Breast epithelium (tissue), 4 donors: ENCODE data around the gene SAP25. TPM values are rescaled to one million over a fixed set of nuclear protein-coding genes. Genes with fewer than 3 reads are reported as not detected.

ENCODE experiments used
- DNase-seq, 2 donors: peaks; one replicate each; pipeline ENCODE4 v3.0.0-alpha.2; 2019; ENCODE audit warnings: low spot score in 2 of 2
- H3K27ac ChIP-seq, 2 donors: fragments of 200-600 bp; sonication (generic) in 1 of 2; one replicate each; pipeline ENCODE4 v1.5.1; 2016 to 2019; ENCODE audit warnings: mild to moderate bottlenecking in 1 of 2
- H3K27me3 ChIP-seq, 2 donors: fragments of 200-600 bp; sonication (generic) in 1 of 2; one replicate each; pipeline versions ENCODE4 v1.5.1 to v1.6.0; 2017 to 2019; ENCODE audit warnings: control low read depth in 1 of 2, mild to moderate bottlenecking in 1 of 2
- H3K36me3 ChIP-seq: fragments of 200-600 bp; one replicate; pipeline ENCODE4 v1.5.1; 2019
- H3K4me1 ChIP-seq, 2 donors: fragments of 200-600 bp; sonication (generic); one replicate each; pipeline ENCODE4 v1.5.1; 2016 to 2019; ENCODE audit warnings: control low read depth in 1 of 2
- H3K4me3 ChIP-seq, 3 donors: fragments of 200-600 bp; sonication (generic); 1 replicate in 2 of 3; 2 replicates in 1 of 3; pipeline ENCODE4 v1.5.1; 2016 to 2019; ENCODE audit warnings: mild to moderate bottlenecking in 3 of 3, moderate library complexity in 2 of 3
- H3K9me3 ChIP-seq, 2 donors: fragments of 200-600 bp; sonication (generic) in 1 of 2; one replicate each; pipeline ENCODE4 v1.5.1; 2016 to 2019; ENCODE audit warnings: control low read depth in 1 of 2
- POLR2A ChIP-seq: fragments of 450-650 bp; IDR thresholded peaks from one replicate; pipeline ENCODE4 v1.6.1; 2016; ENCODE audit warnings: antibody characterized with exemption, mild to moderate bottlenecking, moderate library complexity
- POLR2AphosphoS5 ChIP-seq, 3 donors: sonication (generic); formaldehyde crosslinking; IDR thresholded peaks; one replicate each; pipeline ENCODE4 v1.6.1; 2017; ENCODE audit warnings: antibody characterized with exemption in 3 of 3
- intact Hi-C: fragments of 100-400 bp; cut with DNase I; formaldehyde crosslinking; loops from one replicate; pipeline ENCODE4 v1.15.1; 2023; ENCODE audit warnings: low total_unique reads
- total RNA-seq, 3 donors: library from RNA; depleted of rRNA; stranded (reverse); fragments of >200 nt; gene quantifications; one replicate each; pipeline ENCODE4 v1.1.0, GENCODE V29; 2016
- TF ChIP-seq, protein P1 (sequence below), 3 donors: fragments of 450-650 bp; IDR thresholded peaks; one replicate each; pipeline ENCODE4 v1.5.1; 2016 to 2017; ENCODE audit warnings: antibody characterized with exemption in 3 of 3, mild to moderate bottlenecking in 3 of 3, moderate library complexity in 3 of 3

SAP25 gene
- total RNA-seq, 3 donors from 2014 or later, result 0.96 to 2.2 (median 0.98) TPM

DNA sequence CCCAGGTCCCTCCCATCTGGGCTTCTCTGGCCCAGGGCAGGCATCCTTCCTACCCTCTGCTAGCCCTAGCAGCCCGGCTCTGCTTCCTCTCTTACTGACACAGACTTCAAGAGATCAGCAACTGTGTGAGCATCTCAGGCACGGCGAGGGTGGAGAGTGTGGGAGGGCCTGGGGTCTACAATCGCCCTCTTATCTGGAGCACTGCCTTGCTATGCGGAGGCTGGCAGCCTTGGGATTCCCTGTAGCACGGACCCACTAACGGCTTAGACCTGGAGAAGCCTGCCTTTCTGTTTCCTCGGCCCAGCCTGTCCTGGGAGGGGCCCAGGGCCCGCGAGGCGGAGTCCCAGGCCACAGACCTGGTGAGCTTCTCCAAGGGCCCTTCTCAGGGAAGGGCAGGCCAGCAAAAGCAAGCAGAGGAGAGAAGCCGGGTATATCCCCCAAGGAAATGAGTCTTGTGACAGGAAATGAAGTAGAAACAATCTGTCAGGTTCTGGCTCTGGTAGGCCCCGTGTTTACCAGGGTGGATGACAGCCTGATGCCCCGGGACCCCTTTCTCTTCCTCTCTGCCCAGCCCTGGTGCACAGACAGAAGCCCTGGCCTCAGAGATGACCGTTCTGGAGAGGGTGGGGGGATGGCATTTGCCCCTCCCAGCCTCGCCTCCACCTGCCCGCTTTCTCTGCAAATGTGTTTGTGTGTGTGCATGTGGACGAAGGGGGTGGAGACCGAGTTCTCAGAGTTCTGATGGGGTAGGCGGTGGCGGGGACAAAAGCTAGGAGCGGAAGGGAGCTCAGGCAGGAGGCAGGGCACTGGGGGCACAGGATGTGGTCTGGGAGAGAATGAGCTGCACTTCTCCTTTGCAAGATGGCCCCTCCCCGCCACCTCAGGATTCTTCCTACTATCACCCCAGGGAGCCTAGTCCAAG lies 9.7 kb upstream of the SAP25 start:
- TF ChIP-seq, protein P1, sequence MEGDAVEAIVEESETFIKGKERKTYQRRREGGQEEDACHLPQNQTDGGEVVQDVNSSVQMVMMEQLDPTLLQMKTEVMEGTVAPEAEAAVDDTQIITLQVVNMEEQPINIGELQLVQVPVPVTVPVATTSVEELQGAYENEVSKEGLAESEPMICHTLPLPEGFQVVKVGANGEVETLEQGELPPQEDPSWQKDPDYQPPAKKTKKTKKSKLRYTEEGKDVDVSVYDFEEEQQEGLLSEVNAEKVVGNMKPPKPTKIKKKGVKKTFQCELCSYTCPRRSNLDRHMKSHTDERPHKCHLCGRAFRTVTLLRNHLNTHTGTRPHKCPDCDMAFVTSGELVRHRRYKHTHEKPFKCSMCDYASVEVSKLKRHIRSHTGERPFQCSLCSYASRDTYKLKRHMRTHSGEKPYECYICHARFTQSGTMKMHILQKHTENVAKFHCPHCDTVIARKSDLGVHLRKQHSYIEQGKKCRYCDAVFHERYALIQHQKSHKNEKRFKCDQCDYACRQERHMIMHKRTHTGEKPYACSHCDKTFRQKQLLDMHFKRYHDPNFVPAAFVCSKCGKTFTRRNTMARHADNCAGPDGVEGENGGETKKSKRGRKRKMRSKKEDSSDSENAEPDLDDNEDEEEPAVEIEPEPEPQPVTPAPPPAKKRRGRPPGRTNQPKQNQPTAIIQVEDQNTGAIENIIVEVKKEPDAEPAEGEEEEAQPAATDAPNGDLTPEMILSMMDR (IDR thresholded peaks at IDR 0.05), result no peak
- TF ChIP-seq POLR2A, result no peak
- Histone ChIP-seq H3K4me1 (peaks cover 5 to 23% of the 10 kb centered on the region in 2 donors), H3K4me3 (peak overlapping the region; percentile 91 to 97 (median 95)), H3K27ac (peak overlapping the region; percentile 98 to 99), H3K27me3 (no peaks in the 10 kb centered on the region), H3K9me3 (no peaks in the 10 kb centered on the region), H3K36me3 (peaks cover 7% of the 10 kb centered on the region)
- peak in 1 of 2 donors; percentile 52 for DNase-seq
- intact Hi-C loops, result no loop called here

DNA sequence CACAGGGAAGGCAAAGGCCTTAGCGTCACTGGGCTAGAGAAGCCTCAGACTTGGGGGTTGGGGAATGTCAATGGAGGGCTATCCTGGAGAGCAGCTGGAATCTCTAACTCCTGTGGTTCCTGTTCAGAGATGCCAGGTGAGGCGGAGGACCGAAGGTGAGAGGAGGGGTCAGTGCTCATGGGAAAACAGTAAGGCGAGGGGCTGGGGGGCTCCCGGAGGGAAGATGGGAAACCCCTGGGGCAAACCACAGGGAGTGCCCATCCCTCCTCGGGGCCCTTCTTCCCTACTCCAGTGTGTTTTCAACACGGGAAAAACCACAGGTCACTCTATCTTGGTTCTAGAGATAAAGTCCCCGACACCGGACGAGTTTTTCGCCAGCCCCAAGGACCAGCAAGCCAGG lies 8.9 kb upstream of the SAP25 start:
- Histone ChIP-seq H3K36me3 (peaks cover 7% of the 10 kb centered on the region), H3K4me3 (peak overlapping the region in 2 of 3 donors; percentile 91 to 97), H3K9me3 (no peaks in the 10 kb centered on the region), H3K27me3 (no peaks in the 10 kb centered on the region), H3K4me1 (peaks cover 5 to 23% of the 10 kb centered on the region in 2 donors), H3K27ac (peak overlapping the region; percentile 98 to 99)
- DNase-seq, result no peak
- intact Hi-C loops, result no loop called here
- TF ChIP-seq POLR2A (no peak), POLR2AphosphoS5 (IDR thresholded peaks at IDR 0.05) (no peak)
- TF ChIP-seq, protein P1 (IDR thresholded peaks at IDR 0.05), result no peak

DNA sequence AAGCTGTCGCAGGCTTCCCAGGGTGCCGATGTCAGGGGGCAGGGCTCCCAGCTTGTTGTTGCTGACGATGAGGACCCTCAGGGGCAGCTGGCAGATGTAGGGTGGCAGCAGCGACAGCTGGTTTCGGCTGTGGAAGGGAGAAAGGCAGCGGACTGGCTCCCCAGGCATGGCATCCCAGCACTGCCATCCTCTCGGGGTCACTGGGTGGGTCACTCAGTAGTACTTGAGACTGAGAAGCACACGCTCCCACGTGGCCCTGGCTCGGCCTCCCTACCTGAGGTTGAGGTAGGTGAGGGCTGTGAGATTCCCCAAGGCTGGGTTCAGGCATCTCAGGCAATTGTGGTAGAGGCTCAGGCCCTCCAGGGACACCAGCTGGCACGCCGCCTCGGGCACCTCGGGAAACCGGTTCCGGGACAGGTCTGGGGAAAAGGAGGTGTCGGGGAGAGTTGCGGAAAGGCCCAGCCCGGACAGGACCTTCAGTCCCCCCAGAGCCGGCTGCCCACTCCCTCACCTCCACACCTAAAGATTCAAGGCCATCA lies 8.4 kb upstream of the SAP25 start:
- Histone ChIP-seq H3K9me3 (no peaks in the 10 kb centered on the region), H3K36me3 (peaks cover 7% of the 10 kb centered on the region), H3K4me1 (peaks cover 5 to 23% of the 10 kb centered on the region in 2 donors), H3K27ac (peak overlapping the region; percentile 98 to 99), H3K4me3 (peak overlapping the region in 1 of 3 donors; percentile 91), H3K27me3 (no peaks in the 10 kb centered on the region)
- intact Hi-C loops, result no loop called here
- TF ChIP-seq POLR2AphosphoS5 (IDR thresholded peaks at IDR 0.05) (peak in 1 of 3 donors; percentile 37), POLR2A (no peak)
- TF ChIP-seq, protein P1 (IDR thresholded peaks at IDR 0.05), result no peak
- DNase-seq, result peak; percentile 58 to 79

DNA sequence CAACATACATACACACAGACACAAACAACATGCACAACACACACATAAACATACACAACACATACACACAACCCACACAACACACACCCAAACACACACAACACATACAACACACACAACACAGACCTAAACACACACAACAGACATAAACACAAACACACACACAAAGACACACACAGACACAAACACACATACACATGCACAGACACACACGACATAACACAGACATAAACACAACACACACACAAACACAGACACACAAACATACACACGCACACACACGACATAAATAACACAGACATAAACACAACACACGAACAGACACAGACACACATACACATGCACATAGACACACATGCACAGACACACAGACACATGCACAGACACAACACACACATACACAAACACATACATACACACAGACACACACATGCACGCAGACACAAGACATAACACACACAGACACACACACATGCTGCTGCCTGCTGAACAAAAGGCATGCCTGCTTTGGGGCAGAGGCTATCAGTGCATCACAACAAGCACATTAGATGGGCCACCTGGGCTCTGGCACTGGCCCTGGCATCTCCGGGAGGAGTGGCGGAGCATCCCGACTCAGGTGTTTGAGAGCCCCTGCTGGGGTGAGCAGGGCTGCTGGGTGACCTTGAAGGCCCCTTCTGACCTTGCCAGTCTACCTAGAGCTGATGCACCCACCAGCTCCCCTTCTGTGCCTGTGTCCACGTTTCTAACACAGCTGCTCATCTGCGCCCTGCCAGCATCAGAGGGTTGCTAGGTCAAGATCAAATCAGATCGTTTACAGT lies 7.0 kb upstream of the SAP25 start:
- H3K4me3 ChIP-seq, result no peak overlapping the region
- peaks cover 7% of the 10 kb centered on the region for H3K36me3 ChIP-seq
- peaks cover 5 to 23% of the 10 kb centered on the region in 2 donors for H3K4me1 ChIP-seq
- no peaks in the 10 kb centered on the region for H3K27me3 ChIP-seq
- no peaks in the 10 kb centered on the region for H3K9me3 ChIP-seq
- intact Hi-C loops, result no loop called here
- no peak overlapping the region for H3K27ac ChIP-seq
- no peak for DNase-seq
- no peak for TF ChIP-seq POLR2AphosphoS5 (IDR thresholded peaks at IDR 0.05)
- TF ChIP-seq, protein P1 (IDR thresholded peaks at IDR 0.05), result no peak
- TF ChIP-seq POLR2A, result no peak
